Thoracic aorta (tissue), 2 donors: ENCODE data around the gene DNM3. TPM values are rescaled to one million over a fixed set of nuclear protein-coding genes. Genes with fewer than 3 reads are reported as not detected.

Source experiments
- ATAC-seq: fragments of 150-250 bp; one replicate; pipeline ENCODE4 v1.8.0; 2017; ENCODE audit warnings: low read depth; ENCODE audit not compliant: insufficient number of reproducible peaks, low FRiP score
- DNase-seq: peaks from one replicate; pipeline ENCODE4 v3.0.0-alpha.2; 2020; ENCODE audit warnings: low spot score
- H3K27ac ChIP-seq, 2 donors: fragments of 200-600 bp; sonication (generic); 1 replicate in 1 of 2; 2 replicates in 1 of 2; pipeline ENCODE4 v1.5.1; 2016; ENCODE audit warnings: mild to moderate bottlenecking in 2 of 2, moderate library complexity in 2 of 2
- H3K27me3 ChIP-seq: fragments of 200-600 bp; sonication (generic); replicated peaks from 2 replicates; pipeline ENCODE4 v1.6.0; 2016; ENCODE audit warnings: mild to moderate bottlenecking; ENCODE audit not compliant: insufficient read depth
- H3K36me3 ChIP-seq: fragments of 200-600 bp; sonication (generic); one replicate; pipeline ENCODE4 v1.5.1; 2016
- H3K4me1 ChIP-seq, 2 donors: fragments of 200-600 bp; sonication (generic); 1 replicate in 1 of 2; 2 replicates in 1 of 2; pipeline versions ENCODE4 v1.5.1 to v1.6.0; 2016; ENCODE audit warnings: low read depth in 2 of 2, mild to moderate bottlenecking in 1 of 2; ENCODE audit not compliant: control insufficient read depth in 1 of 2
- H3K4me3 ChIP-seq: fragments of 200-600 bp; sonication (generic); 2 replicates; pipeline ENCODE4 v1.5.1; 2016; ENCODE audit warnings: mild to moderate bottlenecking
- H3K9me3 ChIP-seq: fragments of 200-600 bp; sonication (generic); 2 replicates; pipeline ENCODE4 v1.5.1; 2016
- total RNA-seq, 2 donors: library from RNA; depleted of rRNA; stranded (reverse); fragments of >200 nt; gene quantifications; one replicate each; pipeline versions ENCODE4 v1.1.0 to v1.2.3, GENCODE V29; 2016
- TF ChIP-seq, protein P1 (sequence below): fragments of 200-600 bp; sonication (generic); IDR thresholded peaks from one replicate; pipeline ENCODE4 v1.5.1; 2019; ENCODE audit warnings: antibody characterized with exemption

The DNM3 gene
- total RNA-seq, 2 donors from 2014 or later = 5.8 to 7.5 TPM

DNA sequence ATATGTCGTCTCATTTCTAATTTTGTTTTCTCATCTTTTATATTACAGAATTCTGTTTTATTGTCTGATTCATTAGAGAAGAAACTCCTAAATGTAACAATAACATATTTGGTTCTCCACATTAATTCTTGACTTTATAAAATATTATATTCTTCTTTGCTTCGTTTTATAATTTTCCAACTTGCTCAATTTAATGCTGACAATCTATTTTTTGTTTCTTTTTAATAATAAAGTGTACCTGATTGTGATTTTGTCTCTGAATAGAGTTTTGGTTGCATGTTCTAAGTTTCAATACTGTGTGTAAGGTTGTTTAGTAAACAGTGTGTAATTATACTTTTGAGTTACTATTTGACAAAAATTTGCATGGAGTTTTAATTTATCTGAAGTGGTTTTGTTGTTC lies 448.1 kb downstream of the DNM3 start:
- Histone ChIP-seq H3K4me1 (peaks cover 7 to 10% of the 10 kb centered on the region in 2 donors), H3K9me3 (no peaks in the 10 kb centered on the region), H3K27ac (no peak overlapping the region), H3K4me3 (no peak overlapping the region), H3K36me3 (no peaks in the 10 kb centered on the region), H3K27me3 (no peaks in the 10 kb centered on the region)
- ATAC-seq (no peak), DNase-seq (no peak)
- TF ChIP-seq, protein P1, sequence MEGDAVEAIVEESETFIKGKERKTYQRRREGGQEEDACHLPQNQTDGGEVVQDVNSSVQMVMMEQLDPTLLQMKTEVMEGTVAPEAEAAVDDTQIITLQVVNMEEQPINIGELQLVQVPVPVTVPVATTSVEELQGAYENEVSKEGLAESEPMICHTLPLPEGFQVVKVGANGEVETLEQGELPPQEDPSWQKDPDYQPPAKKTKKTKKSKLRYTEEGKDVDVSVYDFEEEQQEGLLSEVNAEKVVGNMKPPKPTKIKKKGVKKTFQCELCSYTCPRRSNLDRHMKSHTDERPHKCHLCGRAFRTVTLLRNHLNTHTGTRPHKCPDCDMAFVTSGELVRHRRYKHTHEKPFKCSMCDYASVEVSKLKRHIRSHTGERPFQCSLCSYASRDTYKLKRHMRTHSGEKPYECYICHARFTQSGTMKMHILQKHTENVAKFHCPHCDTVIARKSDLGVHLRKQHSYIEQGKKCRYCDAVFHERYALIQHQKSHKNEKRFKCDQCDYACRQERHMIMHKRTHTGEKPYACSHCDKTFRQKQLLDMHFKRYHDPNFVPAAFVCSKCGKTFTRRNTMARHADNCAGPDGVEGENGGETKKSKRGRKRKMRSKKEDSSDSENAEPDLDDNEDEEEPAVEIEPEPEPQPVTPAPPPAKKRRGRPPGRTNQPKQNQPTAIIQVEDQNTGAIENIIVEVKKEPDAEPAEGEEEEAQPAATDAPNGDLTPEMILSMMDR = no peak

DNA sequence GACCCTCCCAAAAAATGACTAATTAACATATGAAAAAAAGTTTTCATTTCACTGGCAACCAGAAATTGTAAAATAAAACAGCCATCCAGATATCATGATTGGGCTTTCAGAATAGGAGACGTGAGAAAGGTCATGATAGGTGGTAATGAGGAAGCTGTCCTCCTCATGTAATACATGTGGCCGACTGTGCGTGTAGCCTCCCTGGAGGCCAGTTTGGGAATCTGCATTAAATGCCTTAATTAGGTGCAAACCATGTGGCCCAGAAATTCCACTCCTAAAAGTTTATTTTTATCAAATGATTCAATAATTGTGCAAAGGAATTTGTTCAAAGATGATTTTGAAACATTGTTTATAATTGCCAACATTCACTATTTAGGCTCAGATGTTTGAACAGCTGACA lies 451.5 kb downstream of the DNM3 start:
- H3K9me3 ChIP-seq = no peaks in the 10 kb centered on the region
- ATAC-seq (no peak), DNase-seq (no peak)
- no peaks in the 10 kb centered on the region for H3K36me3 ChIP-seq
- H3K27ac ChIP-seq = no peak overlapping the region
- TF ChIP-seq, protein P1 = no peak
- no peaks in the 10 kb centered on the region for H3K27me3 ChIP-seq
- no peak overlapping the region for H3K4me3 ChIP-seq
- no peaks in the 10 kb centered on the region for H3K4me1 ChIP-seq

DNA sequence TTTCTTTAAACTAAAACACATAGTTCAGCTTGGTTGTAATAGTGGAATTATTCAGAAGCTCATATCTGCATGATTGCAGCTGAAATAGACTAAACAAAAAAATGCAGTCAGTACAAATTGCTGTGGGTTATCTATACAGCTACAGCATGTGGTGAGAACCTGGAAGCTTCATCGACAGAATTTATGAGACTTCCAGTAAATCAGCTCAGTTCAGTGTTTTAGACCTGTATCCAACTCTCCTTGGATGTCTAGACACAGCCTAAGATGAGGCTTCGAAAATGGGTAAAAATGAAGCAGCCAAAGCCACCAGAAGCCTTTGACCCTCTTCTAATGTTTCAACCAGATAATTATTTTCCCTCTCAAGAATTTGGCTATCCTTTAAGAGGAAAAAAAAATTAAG lies 452.1 kb downstream of the DNM3 start:
- Histone ChIP-seq H3K27me3 (no peaks in the 10 kb centered on the region), H3K27ac (no peak overlapping the region), H3K9me3 (no peaks in the 10 kb centered on the region), H3K4me3 (no peak overlapping the region), H3K36me3 (no peaks in the 10 kb centered on the region), H3K4me1 (no peaks in the 10 kb centered on the region)
- no peak for DNase-seq
- TF ChIP-seq, protein P1 = no peak
- no peak for ATAC-seq

DNA sequence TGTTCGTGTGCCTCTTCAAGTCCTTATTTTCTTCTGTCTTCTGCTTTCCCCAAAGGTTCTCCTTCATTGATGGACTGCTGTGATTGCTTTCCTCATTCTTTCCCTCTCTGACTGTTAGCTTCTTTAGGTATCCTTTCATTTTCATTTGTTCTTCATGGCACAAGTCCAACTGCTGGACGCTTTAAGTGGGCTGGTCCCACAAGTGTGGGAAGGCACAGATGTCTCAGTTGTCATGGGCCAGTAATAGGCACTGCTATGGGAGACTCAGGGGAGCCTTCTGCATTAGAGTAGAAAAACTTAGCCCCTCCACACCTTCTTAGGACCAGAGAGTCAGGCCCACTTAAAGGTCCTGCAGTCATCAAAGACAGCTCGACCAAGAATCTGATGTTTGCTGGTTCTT lies 456.8 kb downstream of the DNM3 start:
- Histone ChIP-seq H3K27ac (no peak overlapping the region), H3K4me3 (no peak overlapping the region), H3K4me1 (no peaks in the 10 kb centered on the region), H3K9me3 (no peaks in the 10 kb centered on the region), H3K27me3 (no peaks in the 10 kb centered on the region), H3K36me3 (no peaks in the 10 kb centered on the region)
- ATAC-seq = no peak
- TF ChIP-seq, protein P1 = no peak
- no peak for DNase-seq

DNA sequence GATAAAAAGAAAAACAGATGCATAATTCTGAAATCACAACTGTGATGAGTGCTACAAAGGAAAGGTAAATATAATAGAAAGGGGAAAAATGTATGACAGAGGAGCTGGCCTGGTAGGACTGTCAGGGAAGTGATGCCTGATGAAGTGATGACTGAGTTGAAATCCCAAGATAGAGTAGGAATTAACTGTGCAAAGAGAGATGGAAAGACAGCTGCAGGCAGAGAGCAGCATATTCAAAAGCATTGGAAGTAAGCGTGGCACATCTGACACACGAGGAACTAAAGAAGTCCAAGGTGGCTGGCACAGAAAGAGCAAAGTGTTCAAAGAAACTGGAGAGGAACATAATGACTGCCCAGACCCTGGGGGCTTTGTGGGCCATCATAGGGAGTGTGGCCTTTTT lies 457.6 kb downstream of the DNM3 start:
- no peak for DNase-seq

More for the DNA sequence above, 457.6 kb downstream of the DNM3 start:
- H3K27me3 ChIP-seq = no peaks in the 10 kb centered on the region
- H3K27ac ChIP-seq = no peak overlapping the region
- TF ChIP-seq, protein P1 = no peak
- H3K4me3 ChIP-seq = no peak overlapping the region
- no peak for ATAC-seq
- no peaks in the 10 kb centered on the region for H3K36me3 ChIP-seq
- no peaks in the 10 kb centered on the region for H3K9me3 ChIP-seq
- H3K4me1 ChIP-seq = no peaks in the 10 kb centered on the region
